ENCODE data around the gene PHF2.

PHF2 gene

DNA sequence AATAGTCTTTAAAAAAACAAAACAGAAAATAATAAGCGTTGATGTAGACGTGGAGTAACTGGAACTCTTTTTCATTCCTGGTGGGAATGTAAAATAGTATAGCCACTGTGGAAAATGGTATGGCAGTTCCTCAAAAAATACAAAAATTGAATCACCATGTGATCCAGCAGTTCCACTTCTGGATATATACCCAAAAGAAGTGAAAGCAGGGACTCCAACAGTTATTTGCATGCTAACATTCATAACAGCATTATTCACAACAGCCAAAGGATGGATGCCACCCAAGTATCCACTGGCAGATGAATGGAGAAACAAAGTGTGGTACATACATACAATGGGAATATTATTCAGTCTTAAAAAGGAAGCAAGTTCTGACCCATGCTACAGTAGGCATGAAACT, 4.2 kb upstream of the PHF2 start:
- Histone ChIP-seq H3K27me3 (no peaks in the 10 kb centered on the region), H3K36me3 (no peaks in the 10 kb centered on the region), H3K4me3 (ENCODE audit: low read depth, low read length) (no peak overlapping the region), H3K9me3 (no peaks in the 10 kb centered on the region), H3K4me1 (no peaks in the 10 kb centered on the region)
- no peak for DNase-seq
- TF ChIP-seq, protein P1, sequence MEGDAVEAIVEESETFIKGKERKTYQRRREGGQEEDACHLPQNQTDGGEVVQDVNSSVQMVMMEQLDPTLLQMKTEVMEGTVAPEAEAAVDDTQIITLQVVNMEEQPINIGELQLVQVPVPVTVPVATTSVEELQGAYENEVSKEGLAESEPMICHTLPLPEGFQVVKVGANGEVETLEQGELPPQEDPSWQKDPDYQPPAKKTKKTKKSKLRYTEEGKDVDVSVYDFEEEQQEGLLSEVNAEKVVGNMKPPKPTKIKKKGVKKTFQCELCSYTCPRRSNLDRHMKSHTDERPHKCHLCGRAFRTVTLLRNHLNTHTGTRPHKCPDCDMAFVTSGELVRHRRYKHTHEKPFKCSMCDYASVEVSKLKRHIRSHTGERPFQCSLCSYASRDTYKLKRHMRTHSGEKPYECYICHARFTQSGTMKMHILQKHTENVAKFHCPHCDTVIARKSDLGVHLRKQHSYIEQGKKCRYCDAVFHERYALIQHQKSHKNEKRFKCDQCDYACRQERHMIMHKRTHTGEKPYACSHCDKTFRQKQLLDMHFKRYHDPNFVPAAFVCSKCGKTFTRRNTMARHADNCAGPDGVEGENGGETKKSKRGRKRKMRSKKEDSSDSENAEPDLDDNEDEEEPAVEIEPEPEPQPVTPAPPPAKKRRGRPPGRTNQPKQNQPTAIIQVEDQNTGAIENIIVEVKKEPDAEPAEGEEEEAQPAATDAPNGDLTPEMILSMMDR (IDR thresholded peaks at IDR 0.05; ENCODE audit: low read depth, low read length), result no peak

DNA sequence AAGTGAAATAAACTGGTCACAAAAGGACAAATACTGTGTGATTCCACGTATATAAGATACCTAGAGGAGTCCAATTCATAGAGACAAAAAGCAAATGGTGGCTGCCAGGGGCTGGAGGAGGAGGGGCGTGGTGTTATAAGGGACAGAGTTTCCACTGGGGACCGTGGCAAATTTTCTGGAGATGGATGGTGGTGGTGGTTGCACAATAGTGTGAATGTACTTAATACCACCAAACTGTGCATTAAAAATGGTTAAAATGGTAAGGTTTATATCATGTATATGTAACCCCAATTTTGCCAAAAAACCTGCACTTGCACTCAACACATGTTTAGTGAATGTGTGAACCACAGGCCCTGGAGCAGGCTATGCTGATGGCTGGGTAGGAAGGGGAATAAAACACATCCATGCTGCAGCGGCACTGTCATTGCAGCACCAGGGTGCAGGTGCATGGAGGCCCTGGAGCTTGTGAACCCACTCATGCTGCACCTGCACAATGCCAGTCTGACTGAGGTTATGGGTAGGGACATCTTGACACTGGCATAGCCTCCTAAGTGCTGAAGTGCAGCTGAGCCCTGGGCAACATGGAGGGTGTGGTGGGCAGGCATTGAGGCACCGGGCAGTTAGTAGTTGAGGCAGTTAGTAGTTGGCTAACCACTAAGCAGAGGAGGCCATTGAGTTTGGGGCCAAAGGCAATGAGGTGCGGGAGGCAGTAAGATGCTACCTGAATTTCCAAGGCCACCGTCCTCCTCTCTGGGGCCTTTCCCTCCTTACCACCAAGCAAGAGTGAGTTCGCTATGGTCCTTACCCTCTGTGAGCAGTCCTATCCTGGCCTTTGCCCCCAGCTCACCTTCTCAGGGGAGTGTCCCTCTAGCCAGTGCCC, 3.5 kb upstream of the PHF2 start:
- no peaks in the 10 kb centered on the region for H3K9me3 ChIP-seq
- no peaks in the 10 kb centered on the region for H3K4me1 ChIP-seq
- TF ChIP-seq, protein P1 (IDR thresholded peaks at IDR 0.05; ENCODE audit: low read depth, low read length), result no peak

DNA sequence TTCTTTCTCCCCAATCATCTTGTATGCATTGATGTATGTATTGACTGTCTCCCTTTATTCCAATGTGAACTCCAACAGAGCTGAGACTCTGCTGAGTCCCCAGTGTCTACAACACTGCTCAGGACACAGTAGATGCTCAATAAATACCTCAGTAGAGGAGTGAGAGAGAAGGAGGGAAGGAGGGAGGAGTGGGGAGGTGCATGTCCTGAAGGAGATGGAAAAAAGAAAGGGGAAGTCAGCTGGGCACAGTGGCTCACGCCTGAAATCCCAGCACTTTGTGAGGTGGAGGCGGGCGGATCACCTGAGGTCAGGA, 2.9 kb upstream of the PHF2 start:
- H3K36me3 ChIP-seq, result no peaks in the 10 kb centered on the region
- no peaks in the 10 kb centered on the region for H3K27me3 ChIP-seq
- DNase-seq, result no peak
- no peak overlapping the region for H3K4me3 ChIP-seq (ENCODE audit: low read depth, low read length)
- H3K4me1 ChIP-seq, result no peaks in the 10 kb centered on the region
- H3K9me3 ChIP-seq, result no peaks in the 10 kb centered on the region
- TF ChIP-seq, protein P1 (IDR thresholded peaks at IDR 0.05; ENCODE audit: low read depth, low read length), result no peak

More for the DNA sequence above, 3.5 kb upstream of the PHF2 start:
- no peak overlapping the region for H3K4me3 ChIP-seq (ENCODE audit: low read depth, low read length)
- H3K27me3 ChIP-seq, result no peaks in the 10 kb centered on the region
- no peaks in the 10 kb centered on the region for H3K36me3 ChIP-seq
- no peak for DNase-seq

DNA sequence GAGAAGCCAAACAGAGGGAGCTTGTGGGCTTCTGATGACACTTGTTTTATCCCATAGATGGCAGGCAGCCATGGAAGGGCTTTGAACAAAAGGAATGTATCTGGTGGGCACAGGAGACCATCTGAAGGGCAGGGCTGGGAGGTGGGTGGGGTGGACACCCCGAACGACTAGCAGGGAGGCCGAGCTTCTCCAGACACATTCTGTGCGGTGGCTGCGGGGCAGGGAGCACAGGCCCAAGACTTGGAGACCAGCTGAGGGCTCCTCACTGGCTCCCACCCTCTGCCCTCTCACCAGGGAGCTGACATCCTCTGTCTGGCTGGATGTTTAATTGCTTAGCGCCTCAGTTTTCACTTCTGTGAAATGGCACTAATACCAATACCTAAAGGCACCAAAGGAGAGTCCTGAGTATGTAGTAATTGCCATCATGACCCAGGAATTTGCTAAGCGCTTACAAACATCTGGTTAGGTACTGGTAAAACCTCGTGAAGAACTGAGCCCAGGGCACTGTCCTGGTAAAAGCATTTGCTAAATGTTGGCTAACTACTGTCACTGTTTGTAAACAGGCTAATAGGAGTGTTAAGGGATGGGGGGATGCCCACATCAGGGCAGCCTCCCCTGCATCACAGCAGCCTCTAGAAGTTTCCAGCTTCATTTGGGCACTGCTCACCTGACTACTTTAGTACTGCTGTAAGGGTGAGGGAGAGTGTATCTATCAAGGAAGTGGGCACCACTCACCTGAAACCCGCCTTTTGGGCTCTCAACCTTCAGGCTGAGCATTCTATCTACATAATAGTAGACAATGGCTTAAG, 2.1 kb upstream of the PHF2 start:
- no peak for DNase-seq
- TF ChIP-seq, protein P1 (IDR thresholded peaks at IDR 0.05; ENCODE audit: low read depth, low read length), result no peak
- Histone ChIP-seq H3K27me3 (no peaks in the 10 kb centered on the region), H3K4me1 (no peaks in the 10 kb centered on the region), H3K36me3 (no peaks in the 10 kb centered on the region), H3K9me3 (no peaks in the 10 kb centered on the region), H3K4me3 (ENCODE audit: low read depth, low read length) (no peak overlapping the region)

DNA sequence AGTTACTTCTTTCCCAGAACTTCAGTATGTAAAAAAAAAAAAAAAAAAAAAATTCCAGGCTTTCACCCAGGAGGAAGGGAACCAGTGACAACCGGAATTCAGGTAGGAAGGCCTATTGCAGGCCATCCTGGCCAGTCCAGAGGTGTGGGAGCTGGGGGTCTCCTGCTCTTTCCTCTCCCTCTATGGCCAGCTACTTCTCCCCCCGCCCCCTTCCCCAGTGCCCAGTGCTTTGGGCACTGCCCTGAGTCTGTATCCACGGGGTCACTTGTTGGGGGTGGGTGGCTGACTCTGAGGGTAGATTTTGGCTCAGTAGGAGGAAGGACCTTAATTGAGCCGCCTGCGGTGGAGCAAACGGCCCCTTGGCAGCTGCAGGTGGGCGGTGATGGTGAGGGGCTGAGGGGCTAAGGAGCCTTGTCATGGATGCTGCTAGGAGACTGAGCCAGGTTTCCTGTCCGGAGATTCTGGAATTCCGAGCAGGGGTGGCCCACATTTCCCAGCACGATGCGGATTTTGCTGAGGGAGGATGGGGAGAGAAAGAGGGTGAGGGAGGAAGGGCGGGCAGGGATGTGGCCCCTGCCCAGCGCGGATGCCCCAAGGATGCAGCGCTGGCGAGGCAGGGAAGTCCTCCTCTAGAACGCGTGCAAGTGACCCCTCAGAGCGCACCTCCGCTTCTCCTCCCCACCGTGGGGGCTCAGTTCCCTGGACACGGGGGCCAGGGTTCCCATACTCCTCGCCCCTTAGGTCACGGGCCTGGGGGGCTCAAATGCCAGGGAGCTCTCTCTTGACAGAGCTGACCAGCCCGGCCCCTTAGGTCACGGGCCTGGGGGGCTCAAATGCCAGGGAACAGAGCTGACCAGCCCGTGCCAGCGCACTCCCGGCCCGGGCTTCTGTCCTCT, 1.2 kb upstream of the PHF2 start:
- no peaks in the 10 kb centered on the region for H3K27me3 ChIP-seq
- TF ChIP-seq, protein P1 (IDR thresholded peaks at IDR 0.05; ENCODE audit: low read depth, low read length), result no peak
- no peak for DNase-seq
- no peaks in the 10 kb centered on the region for H3K4me1 ChIP-seq
- H3K4me3 ChIP-seq (ENCODE audit: low read depth, low read length), result peak overlapping the region; percentile 73
- H3K9me3 ChIP-seq, result no peaks in the 10 kb centered on the region
- H3K36me3 ChIP-seq, result no peaks in the 10 kb centered on the region
